Prostate gland (tissue), 2 donors: ENCODE data around the gene CLPTM1. TPM values are rescaled to one million over a fixed set of nuclear protein-coding genes. Genes with fewer than 3 reads are reported as not detected.

Experiments used
- DNase-seq: peaks from one replicate; pipeline ENCODE4 v3.0.0-alpha.2; 2019; ENCODE audit warnings: low spot score
- H3K27ac ChIP-seq, 2 donors: fragments of 200-600 bp; sonication (generic); 2 replicates each; pipeline ENCODE4 v1.5.1; 2017 to 2019
- H3K27me3 ChIP-seq: fragments of 200-600 bp; sonication (generic); replicated peaks from 2 replicates; pipeline ENCODE4 v1.5.1; 2019; ENCODE audit not compliant: insufficient read depth
- H3K36me3 ChIP-seq, 2 donors: fragments of 200-600 bp; sonication (generic); 1 replicate in 1 of 2; 2 replicates in 1 of 2; pipeline versions ENCODE4 v1.5.1 to v1.8.1; 2017 to 2019
- H3K4me1 ChIP-seq: fragments of 200-600 bp; sonication (generic); replicated peaks from 2 replicates; pipeline ENCODE4 v1.5.1; 2019
- H3K4me3 ChIP-seq, 2 donors: fragments of 200-600 bp; sonication (generic); 2 replicates each; pipeline ENCODE4 v1.5.1; 2017 to 2019
- H3K9me3 ChIP-seq: fragments of 200-600 bp; sonication (generic); 2 replicates; pipeline ENCODE4 v1.5.1; 2017
- CTCF ChIP-seq, 4 experiments: fragments of 200-600 bp in 2 of 4; fragments of 450-650 bp in 2 of 4; sonication (generic) in 2 of 4; IDR thresholded peaks; 1 replicate in 3 of 4; 2 replicates in 1 of 4; pipeline ENCODE4 v1.5.1; 2016 to 2019; ENCODE audit warnings: antibody characterized with exemption in 4 of 4, mild to moderate bottlenecking in 2 of 4, moderate library complexity in 2 of 4
- POLR2A ChIP-seq: fragments of 450-650 bp; IDR thresholded peaks from one replicate; pipeline ENCODE4 v1.6.1; 2016; ENCODE audit warnings: antibody characterized with exemption, mild to moderate bottlenecking
- POLR2AphosphoS5 ChIP-seq: sonication (generic); formaldehyde crosslinking; IDR thresholded peaks from one replicate; pipeline ENCODE4 v1.6.1; 2017; ENCODE audit warnings: antibody characterized with exemption
- WGBS: methylation state at CpG from one replicate; pipeline ENCODE4 v1.1.5; 2018; 5-methylcytosine and 5-hydroxymethylcytosine counted together
- intact Hi-C: fragments of 100-400 bp; cut with DNase I; formaldehyde crosslinking; loops from one replicate; pipeline ENCODE4 v1.14.2; 2022
- total RNA-seq, 2 donors: library from RNA; depleted of rRNA; stranded (reverse); fragments of >200 nt; gene quantifications; one replicate each; pipeline ENCODE4 v1.1.0, GENCODE V29; 2016

CLPTM1 gene
- total RNA-seq, 2 donors from 2014 or later, result 102 to 185 TPM

GRCh38 chr19:44930088-44930487 is 25.1 kb upstream of the CLPTM1 start:
- Histone ChIP-seq H3K27ac (no peak overlapping the region), H3K9me3 (no peaks in the 10 kb centered on the region), H3K27me3 (no peaks in the 10 kb centered on the region), H3K4me1 (no peaks in the 10 kb centered on the region), H3K4me3 (no peak overlapping the region), H3K36me3 (no peaks in the 10 kb centered on the region)
- DNase-seq, result no peak
- TF ChIP-seq POLR2A, result no peak
- TF ChIP-seq POLR2AphosphoS5, result no peak
- TF ChIP-seq CTCF (IDR thresholded peaks at IDR 0.05), result no peak
- WGBS, result 88% methylated on average over 7 of the region's 7 CpGs
- intact Hi-C loops, result no loop called here

DNA sequence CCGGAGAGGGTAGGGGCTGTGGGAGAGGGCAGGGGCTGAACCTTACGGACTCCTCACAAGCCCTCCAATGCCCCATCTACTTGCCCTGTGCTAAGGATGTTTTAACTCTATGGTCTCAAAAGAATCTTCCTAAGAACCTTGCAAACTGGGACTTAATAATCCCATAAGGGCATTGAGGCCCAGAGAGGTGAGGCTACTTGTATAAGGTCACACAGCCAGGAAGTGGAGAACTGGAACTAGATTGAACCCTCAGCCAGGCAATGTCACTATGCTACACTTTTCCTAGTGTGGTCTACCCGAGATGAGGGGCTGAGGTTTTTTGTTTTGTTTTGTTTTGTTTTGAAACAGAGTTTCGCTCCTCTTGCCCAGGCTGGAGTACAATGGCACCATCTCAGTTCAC is 23.6 kb upstream of the CLPTM1 start:
- DNase-seq, result no peak
- Histone ChIP-seq H3K36me3 (no peaks in the 10 kb centered on the region), H3K4me1 (no peaks in the 10 kb centered on the region), H3K27me3 (no peaks in the 10 kb centered on the region), H3K27ac (no peak overlapping the region), H3K9me3 (no peaks in the 10 kb centered on the region), H3K4me3 (no peak overlapping the region)
- no peak for TF ChIP-seq POLR2A
- TF ChIP-seq CTCF (IDR thresholded peaks at IDR 0.05), result no peak
- no peak for TF ChIP-seq POLR2AphosphoS5
- 89% methylated on average over 4 of the region's 4 CpGs for WGBS
- intact Hi-C loops, result no loop called here

DNA sequence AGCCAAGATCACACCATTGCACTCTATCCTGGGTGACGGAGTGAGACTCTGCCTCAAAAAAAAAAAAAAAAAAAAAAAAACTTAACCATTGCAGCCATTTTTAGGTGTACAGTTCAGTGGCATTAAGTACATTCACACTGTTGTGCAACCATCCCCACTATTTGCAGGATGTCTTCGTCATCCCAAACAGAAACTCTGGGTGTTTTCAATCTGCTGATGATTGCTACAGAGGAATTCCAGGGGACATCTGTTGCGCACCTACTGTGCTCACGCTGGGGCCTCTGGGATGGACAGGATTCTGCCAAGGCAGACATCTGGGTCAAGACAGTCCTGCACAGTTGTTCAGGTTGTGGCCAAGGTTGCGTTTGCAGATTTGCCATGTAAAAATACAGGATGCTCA is 15.5 kb upstream of the CLPTM1 start:
- H3K36me3 ChIP-seq, result no peaks in the 10 kb centered on the region
- 85% methylated on average over 5 of the region's 5 CpGs for WGBS
- intact Hi-C loops, result no loop called here
- H3K27me3 ChIP-seq, result no peaks in the 10 kb centered on the region
- H3K4me3 ChIP-seq, result no peak overlapping the region
- H3K27ac ChIP-seq, result no peak overlapping the region
- DNase-seq, result no peak
- TF ChIP-seq CTCF (IDR thresholded peaks at IDR 0.05) (no peak), POLR2AphosphoS5 (no peak), POLR2A (no peak)
- H3K9me3 ChIP-seq, result no peaks in the 10 kb centered on the region
- no peaks in the 10 kb centered on the region for H3K4me1 ChIP-seq

DNA sequence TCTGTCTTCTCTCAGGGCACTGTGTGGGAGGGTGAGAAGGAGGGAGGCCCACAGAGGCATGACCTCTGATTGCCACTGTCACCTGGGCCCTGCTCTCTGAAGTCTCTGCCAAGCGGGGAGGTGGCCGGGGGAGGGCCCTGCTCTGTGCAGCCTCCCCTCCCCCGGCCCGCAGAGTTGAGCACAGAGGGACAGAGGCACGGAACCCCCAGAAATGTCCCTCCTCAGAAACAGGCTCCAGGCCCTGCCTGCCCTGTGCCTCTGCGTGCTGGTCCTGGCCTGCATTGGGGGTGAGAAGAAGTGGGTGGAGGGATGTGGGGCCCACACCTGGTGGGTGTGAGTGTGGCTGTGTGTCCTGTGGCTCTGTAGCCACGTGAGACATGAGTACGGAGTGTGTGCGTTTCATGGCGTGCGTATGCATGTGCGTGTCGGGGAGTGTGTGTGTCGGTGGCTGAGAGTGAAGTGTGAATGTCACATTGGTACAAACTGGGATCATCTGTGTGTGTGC is 13.1 kb upstream of the CLPTM1 start, which contains the start of gene APOC4:
TSS of gene APOC4 (plus strand) at position 171 of the 505 bp plus-strand sequence. CDS start at position 212, 41 bp downstream.
- Histone ChIP-seq H3K27me3 (no peaks in the 10 kb centered on the region), H3K36me3 (no peaks in the 10 kb centered on the region), H3K27ac (no peak within 1 kb of the TSS), H3K4me1 (no peaks in the 10 kb centered on the region), H3K4me3 (no peak within 1 kb of the TSS), H3K9me3 (no peaks in the 10 kb centered on the region)
- no peak for TF ChIP-seq POLR2AphosphoS5
- no peak for TF ChIP-seq CTCF (IDR thresholded peaks at IDR 0.05)
- no peak for TF ChIP-seq POLR2A
- WGBS, result 83% methylated on average over 12 of the region's 14 CpGs
- no peak for DNase-seq
- intact Hi-C loops, result no loop called here

- no peak overlapping the region for H3K4me3 ChIP-seq
- no peak overlapping the region for H3K27ac ChIP-seq
- no peak for DNase-seq
- H3K36me3 ChIP-seq, result no peaks in the 10 kb centered on the region
- 67% methylated on average over 10 of the region's 10 CpGs for WGBS
- no peaks in the 10 kb centered on the region for H3K27me3 ChIP-seq
- H3K4me1 ChIP-seq, result no peaks in the 10 kb centered on the region
- no peaks in the 10 kb centered on the region for H3K9me3 ChIP-seq
- intact Hi-C loops, result no loop called here
- TF ChIP-seq CTCF (IDR thresholded peaks at IDR 0.05) (no peak), POLR2AphosphoS5 (no peak), POLR2A (no peak)
Measured at GRCh38 chr19:44943801-44944249, 11.4 kb upstream of the CLPTM1 start.
